Measurements from ENCODE around the gene ENOSF1. TPM values are rescaled to one million over a fixed set of nuclear protein-coding genes. Genes with fewer than 3 reads are reported as not detected.

ENOSF1 gene
- total RNA-seq, 1 experiment from 2014 or later = 88.5 TPM

DNA sequence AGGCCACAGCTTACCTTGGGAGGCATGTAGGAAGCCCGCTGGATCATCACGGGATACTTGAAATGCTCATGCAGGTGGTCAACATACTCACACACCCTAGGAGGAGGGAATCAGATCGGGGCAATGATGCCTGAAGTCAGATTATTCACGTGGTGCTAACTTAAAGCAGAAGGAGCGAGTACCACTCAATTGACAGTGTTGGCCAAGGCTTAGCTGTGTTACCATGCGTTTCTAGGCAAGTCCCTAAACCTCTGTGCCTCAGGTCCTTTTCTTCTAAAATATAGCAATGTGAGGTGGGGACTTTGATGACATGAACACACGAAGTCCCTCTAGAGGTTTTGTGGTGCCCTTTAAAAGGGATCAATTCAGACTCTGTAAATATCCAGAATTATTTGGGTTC is 37.1 kb downstream of the ENOSF1 start:
- Mint-ChIP-seq H3K9me3 (ENCODE audit: low read depth, unreplicated experiment) (no peaks in the 10 kb centered on the region), H3K27ac (ENCODE audit: unreplicated experiment) (no peak overlapping the region), H3K4me3 (ENCODE audit: low read depth, unreplicated experiment) (no peak overlapping the region), H3K27me3 (ENCODE audit: unreplicated experiment) (no peaks in the 10 kb centered on the region), H3K36me3 (ENCODE audit: insufficient read depth, unreplicated experiment) (peaks cover 46% of the 10 kb centered on the region), H3K4me1 (ENCODE audit: low read depth, unreplicated experiment) (peaks cover 6% of the 10 kb centered on the region)
- no peak for DNase-seq
- intact Hi-C loops (cut with micrococcal nuclease; ENCODE audit: unreplicated experiment) = no loop called here
- TF ChIP-seq, protein P1, sequence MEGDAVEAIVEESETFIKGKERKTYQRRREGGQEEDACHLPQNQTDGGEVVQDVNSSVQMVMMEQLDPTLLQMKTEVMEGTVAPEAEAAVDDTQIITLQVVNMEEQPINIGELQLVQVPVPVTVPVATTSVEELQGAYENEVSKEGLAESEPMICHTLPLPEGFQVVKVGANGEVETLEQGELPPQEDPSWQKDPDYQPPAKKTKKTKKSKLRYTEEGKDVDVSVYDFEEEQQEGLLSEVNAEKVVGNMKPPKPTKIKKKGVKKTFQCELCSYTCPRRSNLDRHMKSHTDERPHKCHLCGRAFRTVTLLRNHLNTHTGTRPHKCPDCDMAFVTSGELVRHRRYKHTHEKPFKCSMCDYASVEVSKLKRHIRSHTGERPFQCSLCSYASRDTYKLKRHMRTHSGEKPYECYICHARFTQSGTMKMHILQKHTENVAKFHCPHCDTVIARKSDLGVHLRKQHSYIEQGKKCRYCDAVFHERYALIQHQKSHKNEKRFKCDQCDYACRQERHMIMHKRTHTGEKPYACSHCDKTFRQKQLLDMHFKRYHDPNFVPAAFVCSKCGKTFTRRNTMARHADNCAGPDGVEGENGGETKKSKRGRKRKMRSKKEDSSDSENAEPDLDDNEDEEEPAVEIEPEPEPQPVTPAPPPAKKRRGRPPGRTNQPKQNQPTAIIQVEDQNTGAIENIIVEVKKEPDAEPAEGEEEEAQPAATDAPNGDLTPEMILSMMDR (IDR thresholded peaks at IDR 0.05; ENCODE audit: unreplicated experiment) = no peak
- BruUV-seq (replicated peaks) = no TSS peak
- CTCF ChIA-PET = interaction anchor here (0.6 kb wide), 1 partner anchor 58 kb away, joined by 3 read pairs; no protein-coding TSS in a partner anchor

- DNase-seq = no peak
- no peak overlapping the region for H3K4me3 Mint-ChIP-seq (ENCODE audit: low read depth, unreplicated experiment)
- BruUV-seq (replicated peaks) = no TSS peak
- no peaks in the 10 kb centered on the region for H3K9me3 Mint-ChIP-seq (ENCODE audit: low read depth, unreplicated experiment)
- intact Hi-C loops (cut with micrococcal nuclease; ENCODE audit: unreplicated experiment) = no loop called here
- H3K4me1 Mint-ChIP-seq (ENCODE audit: low read depth, unreplicated experiment) = peaks cover 8% of the 10 kb centered on the region
- CTCF ChIA-PET = interaction anchor here (1.1 kb wide), 1 partner anchor 16 kb away, joined by 5 read pairs; no protein-coding TSS in a partner anchor
- TF ChIP-seq, protein P1 (IDR thresholded peaks at IDR 0.05; ENCODE audit: unreplicated experiment) = no peak
- peaks cover 51% of the 10 kb centered on the region for H3K36me3 Mint-ChIP-seq (ENCODE audit: insufficient read depth, unreplicated experiment)
- no peak overlapping the region for H3K27ac Mint-ChIP-seq (ENCODE audit: unreplicated experiment)
- no peaks in the 10 kb centered on the region for H3K27me3 Mint-ChIP-seq (ENCODE audit: unreplicated experiment)
These were observed 38.7 kb downstream of the ENOSF1 start for GRCh38 chr18:673769-674168.

DNA sequence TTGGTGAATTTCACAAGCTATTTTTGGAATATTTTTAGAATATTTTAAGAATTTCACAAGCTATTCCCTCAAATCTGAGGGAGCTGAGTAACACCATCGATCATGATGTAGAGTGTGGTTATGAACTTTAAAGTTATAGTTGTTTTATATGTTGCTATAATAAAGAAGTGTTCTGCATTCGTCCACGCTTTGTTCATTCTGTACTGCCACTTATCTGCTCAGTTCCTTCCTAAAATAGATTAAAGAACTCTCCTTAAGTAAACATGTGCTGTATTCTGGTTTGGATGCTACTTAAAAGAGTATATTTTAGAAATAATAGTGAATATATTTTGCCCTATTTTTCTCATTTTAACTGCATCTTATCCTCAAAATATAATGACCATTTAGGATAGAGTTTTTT is 39.1 kb downstream of the ENOSF1 start:
- intact Hi-C loops (cut with micrococcal nuclease; ENCODE audit: unreplicated experiment) = no loop called here
- Mint-ChIP-seq H3K4me1 (ENCODE audit: low read depth, unreplicated experiment) (peaks cover 8% of the 10 kb centered on the region), H3K27ac (ENCODE audit: unreplicated experiment) (no peak overlapping the region), H3K27me3 (ENCODE audit: unreplicated experiment) (no peaks in the 10 kb centered on the region), H3K36me3 (ENCODE audit: insufficient read depth, unreplicated experiment) (peaks cover 55% of the 10 kb centered on the region), H3K4me3 (ENCODE audit: low read depth, unreplicated experiment) (no peak overlapping the region), H3K9me3 (ENCODE audit: low read depth, unreplicated experiment) (no peaks in the 10 kb centered on the region)
- CTCF ChIA-PET = interaction anchor here (1.1 kb wide), 1 partner anchor 15 kb away, joined by 5 read pairs; no protein-coding TSS in a partner anchor
- BruUV-seq (replicated peaks) = no TSS peak
- TF ChIP-seq, protein P1 (IDR thresholded peaks at IDR 0.05; ENCODE audit: unreplicated experiment) = no peak
- no peak for DNase-seq

DNA sequence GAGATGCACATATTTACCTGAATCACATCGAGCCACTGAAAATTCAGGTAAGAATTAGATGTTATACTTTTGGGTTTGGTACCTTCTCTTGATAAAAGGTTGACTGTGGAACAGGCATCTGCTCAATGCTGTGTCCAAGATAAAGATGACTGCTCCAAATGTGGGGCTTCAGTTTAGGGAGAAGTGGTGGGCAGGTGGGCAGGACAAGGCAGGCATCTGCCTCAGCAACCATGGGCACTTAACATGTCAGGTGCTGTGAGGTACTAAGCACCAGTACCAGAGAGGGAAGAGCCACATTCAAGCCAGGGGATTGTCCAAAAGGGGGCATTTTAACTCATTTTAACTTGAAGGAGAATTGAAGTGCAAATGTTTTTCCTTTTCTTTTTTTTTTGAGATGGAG is 41.0 kb downstream of the ENOSF1 start:
- no TSS peak for BruUV-seq (replicated peaks)
- Mint-ChIP-seq H3K27ac (ENCODE audit: unreplicated experiment) (no peak overlapping the region), H3K4me3 (ENCODE audit: low read depth, unreplicated experiment) (no peak overlapping the region), H3K36me3 (ENCODE audit: insufficient read depth, unreplicated experiment) (peaks cover 70% of the 10 kb centered on the region), H3K9me3 (ENCODE audit: low read depth, unreplicated experiment) (peaks cover 4% of the 10 kb centered on the region), H3K4me1 (ENCODE audit: low read depth, unreplicated experiment) (peaks cover 14% of the 10 kb centered on the region), H3K27me3 (ENCODE audit: unreplicated experiment) (no peaks in the 10 kb centered on the region)
- intact Hi-C loops (cut with micrococcal nuclease; ENCODE audit: unreplicated experiment) = no loop called here
- TF ChIP-seq, protein P1 (IDR thresholded peaks at IDR 0.05; ENCODE audit: unreplicated experiment) = no peak
- CTCF ChIA-PET = no interaction called here
- no peak for DNase-seq
